HepG2 (cell line): ENCODE data around the gene LGALS7B. TPM values are rescaled to one million over a fixed set of nuclear protein-coding genes. Genes with fewer than 3 reads are reported as not detected.
A peak's percentile ranks its signal among the peaks of the same experiment; 100 is the strongest.

Experiments
- ATAC-seq: fragments of 200-7000 bp; cut with Tn5 transposase; 3 replicates; pipeline ENCODE4 v1.9.1; 2020; ENCODE audit warnings: mild to moderate bottlenecking, moderate library complexity
- BruUV-seq: library from RNA; stranded (reverse); fragments of 400-500 nt; replicated peaks from 2 replicates; lab custom pipeline; 2021; lab: Mats Ljungman, UMichigan
- CTCF ChIA-PET: fragments of 300-600 bp; formaldehyde crosslinking; extraction: SDS; loops from one replicate; lab custom pipeline; 2021; ENCODE audit warnings: low total read pairs, inconsistent platforms, low intra/inter-chr PET ratio; lab: Yijun Ruan, JAX
- POLR2A ChIA-PET: fragments of 350-600 bp; sonication (Branson Sonifier 250); formaldehyde crosslinking; loops from one replicate; lab custom pipeline; 2020; ENCODE audit warnings: antibody characterized with exemption, inconsistent platforms; lab: Yijun Ruan, JAX
- DNase-seq: peaks from one replicate; pipeline ENCODE4 v3.0.0-alpha.2; 2015; ENCODE audit warnings: low spot score
- FAIRE-seq: peaks from 3 replicates; lab custom pipeline; 2011; peaks lifted over from hg19 to GRCh38; lab: Jason Lieb, UNC
- H2AFZ ChIP-seq: one replicate; pipeline ENCODE4 v1.6.1; 2011; ENCODE audit warnings: low read length, inconsistent platforms
- H3K27ac ChIP-seq: fragments of 300-600 bp; 3 replicates; pipeline ENCODE4 v1.8.0; 2011; ENCODE audit warnings: mixed run types, mild to moderate bottlenecking, mixed read lengths, low read length, inconsistent platforms; ENCODE audit not compliant: insufficient read depth; ENCODE audit errors: extremely low read length
- H3K27me3 ChIP-seq, 2 experiments: fragments of 200-600 bp in 1 of 2; 2 replicates in 1 of 2; 3 replicates in 1 of 2; pipeline versions ENCODE4 v1.6.0 to v1.8.0; 2011; ENCODE audit warnings: low read length in 2 of 2, mild to moderate bottlenecking in 2 of 2, moderate library complexity in 2 of 2, inconsistent platforms in 1 of 2; ENCODE audit not compliant: insufficient read depth in 2 of 2, control insufficient read depth in 1 of 2
- H3K36me3 ChIP-seq, 2 experiments: fragments of 200-600 bp in 1 of 2; replicated peaks in 1 of 2; 2 replicates in 1 of 2; 3 replicates in 1 of 2; pipeline versions ENCODE4 v1.5.1 to v1.8.0; 2011; ENCODE audit warnings: low read length in 2 of 2, inconsistent platforms in 1 of 2; ENCODE audit not compliant: insufficient read depth in 2 of 2, control insufficient read depth in 1 of 2
- H3K4me1 ChIP-seq: 2 replicates; pipeline ENCODE4 v1.5.1; 2012; ENCODE audit warnings: low read length, inconsistent platforms; ENCODE audit not compliant: insufficient read depth
- H3K4me2 ChIP-seq: 2 replicates; pipeline ENCODE4 v1.6.0; 2011; ENCODE audit warnings: low read depth, low read length, inconsistent platforms
- H3K4me3 ChIP-seq, 3 experiments: fragments of 200-600 bp in 1 of 3; sonication (generic), shearing (Covaris generic) in 1 of 3; replicated peaks in 1 of 3; 2 replicates each; pipeline ENCODE4 v1.5.1; 2011 to 2016; ENCODE audit warnings: low read length in 3 of 3, inconsistent platforms in 2 of 3, low read depth in 2 of 3, mild to moderate bottlenecking in 2 of 3, control low read depth in 1 of 3, mixed read lengths in 1 of 3; ENCODE audit not compliant: insufficient read depth in 1 of 3
- H3K79me2 ChIP-seq: one replicate; pipeline ENCODE4 v1.6.1; 2011; ENCODE audit warnings: low read length, inconsistent platforms; ENCODE audit not compliant: insufficient read depth
- H3K9ac ChIP-seq: 2 replicates; pipeline ENCODE4 v1.6.0; 2011; ENCODE audit warnings: mild to moderate bottlenecking, low read depth, low read length, inconsistent platforms; ENCODE audit not compliant: insufficient read depth
- H3K9me3 ChIP-seq: 2 replicates; pipeline ENCODE4 v1.5.1; 2012; ENCODE audit warnings: mild to moderate bottlenecking, low read length
- H4K20me1 ChIP-seq: 2 replicates; pipeline ENCODE4 v1.6.0; 2011; ENCODE audit warnings: inconsistent platforms, mild to moderate bottlenecking, low read length, moderate library complexity; ENCODE audit not compliant: insufficient read depth
- MIER2 ChIP-seq: IDR thresholded peaks from 2 replicates; pipeline ENCODE4 v1.6.1; 2016; ENCODE audit warnings: missing biosample characterization, missing genetic modification reagents
- ZBTB7A ChIP-seq: sonication (generic); formaldehyde crosslinking; IDR thresholded peaks from 2 replicates; pipeline ENCODE4 v1.8.0; 2022; ENCODE audit warnings: mild to moderate bottlenecking, missing genetic modification reagents
- ZFP37 ChIP-seq: sonication (generic); formaldehyde crosslinking; IDR thresholded peaks from 2 replicates; pipeline ENCODE4 v1.4.0; 2020; ENCODE audit warnings: missing genetic modification reagents, borderline replicate concordance
- ZMYM3 ChIP-seq: sonication (generic); formaldehyde crosslinking; IDR thresholded peaks from 2 replicates; pipeline ENCODE4 v1.5.1; 2020; ENCODE audit warnings: mild to moderate bottlenecking, missing genetic modification reagents
- ZSCAN22 ChIP-seq: sonication (generic); formaldehyde crosslinking; IDR thresholded peaks from 2 replicates; pipeline ENCODE4 v1.4.0; 2020; ENCODE audit warnings: mild to moderate bottlenecking, missing genetic modification reagents
- WGBS: methylation state at CpG from one replicate; pipeline ENCODE4 v1.1.6; 2017; ENCODE audit warnings: low lambda C conversion rate; 5-methylcytosine and 5-hydroxymethylcytosine counted together
- in situ Hi-C: cut with HindIII; loops from 2 replicates; pipeline ENCODE4 v1.10.0; 2017; ENCODE audit warnings: low pct_unique_long_range_greater_than_20kb; ENCODE audit not compliant: extremely low pct_ligation_motif_present
- intact Hi-C: fragments of 100-400 bp; cut with micrococcal nuclease; formaldehyde crosslinking; loops from one replicate; pipeline ENCODE4 v1.10.0; 2022; ENCODE audit not compliant: unreplicated experiment
- polyA plus RNA-seq, 8 experiments: library from polyadenylated mRNA; depleted of rRNA in 3 of 8; stranded (reverse) in 7 of 8; unstranded in 1 of 8; fragments of >200 nt; fragmentation: Illumina TruSeq in 4 of 8; extraction: Trizol in 4 of 8; gene quantifications; 2 replicates each; pipeline versions ENCODE4 v1.2.1 to v1.2.3, GENCODE V29; 2011 to 2016; ENCODE audit warnings: low read depth in 4 of 8, missing spikeins in 1 of 8, mixed read lengths in 1 of 8; ENCODE audit not compliant: insufficient read depth in 1 of 8
- total RNA-seq, 5 experiments: library from RNA; depleted of rRNA; stranded (reverse); fragments of >200 nt; fragmentation: Illumina TruSeq; extraction: Trizol; gene quantifications; 2 replicates each; pipeline ENCODE4 v1.2.3, GENCODE V29; 2016; ENCODE audit warnings: low read depth in 1 of 5

Gene LGALS7B
- total and polyA plus RNA-seq, 2 of the 13 experiments (the other 11 are each of a cell fraction or from before 2014, with no cell fraction given), result 1.7 to 2.1 TPM

- peak; percentile 98 for TF ChIP-seq ZSCAN22 (CRISPR knock-in tag)
These were observed 45.4 kb upstream of the LGALS7B start (continued) for GRCh38 chr19:38743394-38744297.

- peaks cover 31% of the 10 kb centered on the region for H3K4me1 ChIP-seq
- peak; percentile 45 for TF ChIP-seq ZMYM3 (CRISPR knock-in tag)
- TF ChIP-seq ZFP37, result no peak
- 0 out of 2 replicates have a peak, but pooled peaks have one; percentile 36 for TF ChIP-seq ZBTB7A (CRISPR knock-in tag)
- TF ChIP-seq MIER2 (CRISPR knock-in tag), result no peak
- H4K20me1 ChIP-seq, result no peaks in the 10 kb centered on the region
- no TSS peak for BruUV-seq
- no peak within 1 kb of the TSS; a peak in 1 of 6 replicates for H3K4me3 ChIP-seq
- no peak within 1 kb of the TSS for H2AFZ ChIP-seq
- FAIRE-seq, result no peak
- H3K79me2 ChIP-seq, result no peaks in the 10 kb centered on the region
- H3K4me2 ChIP-seq, result no peak within 1 kb of the TSS
- WGBS, result 86% methylated on average over 10 of the region's 10 CpGs
- H3K9ac ChIP-seq, result 0 out of 2 replicates have a peak within 1 kb of the TSS, but pooled peaks have one; percentile 29
- in situ Hi-C loops (loop anchor here (5.0 to 25.0 kb wide), 2 partner anchors 88 to 168 kb away; partner anchors contain the start of genes CCER2 and ECH1), intact Hi-C loops (no loop called here)
- no peak for DNase-seq
- ChIA-PET CTCF (no interaction called here), POLR2A (interaction anchor here (0.7 to 1.0 kb wide), 2 partner anchors 78 to 187 kb away, joined by 3 read pairs; partner anchors contain the start of genes MRPS12 and SARS2)
- H3K27ac ChIP-seq, result no peak within 1 kb of the TSS
- no peaks in the 10 kb centered on the region for H3K36me3 ChIP-seq
- no peaks in the 10 kb centered on the region for H3K9me3 ChIP-seq
- no peaks in the 10 kb centered on the region for H3K27me3 ChIP-seq
- ATAC-seq, result no peak
These were observed 44.7 kb upstream of the LGALS7B start, which contains the start of gene CAPN12 for GRCh38 chr19:38744298-38744681. Gene CAPN12, minus strand, starts transcription at chr19:38744474. Its CDS starts 309 bp downstream, at chr19:38744165.
